Measurements from ENCODE around the gene TMEM179.

TMEM179 gene

DNA sequence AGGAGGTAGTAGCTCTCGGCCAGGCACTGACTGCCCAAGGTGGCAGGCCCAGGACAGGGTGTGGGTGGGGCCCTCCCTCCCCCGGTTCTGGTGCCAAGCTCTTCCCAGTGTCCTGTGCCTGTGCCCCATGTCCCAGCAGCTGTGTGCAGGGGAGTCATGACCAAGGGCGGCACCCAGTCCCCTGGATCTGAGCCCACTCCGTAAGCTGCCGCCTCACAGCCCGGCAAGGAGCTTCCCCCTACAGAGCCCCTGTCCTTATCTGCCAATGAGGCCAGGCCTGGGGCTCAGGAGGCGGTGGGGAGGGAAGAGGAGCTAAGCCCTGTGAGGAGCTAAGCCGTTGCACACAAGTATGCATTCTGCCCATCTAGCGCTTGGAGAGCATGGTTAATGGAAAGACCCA lies 30.6 kb downstream of the TMEM179 start:
- H3K4me3 ChIP-seq (ENCODE audit: low read depth, low read length), result no peak overlapping the region
- no peak for DNase-seq (ENCODE audit: low read depth)

GRCh38 chr14:104572668-104573067 lies 31.9 kb downstream of the TMEM179 start:
- H3K4me3 ChIP-seq (ENCODE audit: low read depth, low read length), result no peak overlapping the region
- DNase-seq (ENCODE audit: low read depth), result no peak
- TF ChIP-seq, protein P1, sequence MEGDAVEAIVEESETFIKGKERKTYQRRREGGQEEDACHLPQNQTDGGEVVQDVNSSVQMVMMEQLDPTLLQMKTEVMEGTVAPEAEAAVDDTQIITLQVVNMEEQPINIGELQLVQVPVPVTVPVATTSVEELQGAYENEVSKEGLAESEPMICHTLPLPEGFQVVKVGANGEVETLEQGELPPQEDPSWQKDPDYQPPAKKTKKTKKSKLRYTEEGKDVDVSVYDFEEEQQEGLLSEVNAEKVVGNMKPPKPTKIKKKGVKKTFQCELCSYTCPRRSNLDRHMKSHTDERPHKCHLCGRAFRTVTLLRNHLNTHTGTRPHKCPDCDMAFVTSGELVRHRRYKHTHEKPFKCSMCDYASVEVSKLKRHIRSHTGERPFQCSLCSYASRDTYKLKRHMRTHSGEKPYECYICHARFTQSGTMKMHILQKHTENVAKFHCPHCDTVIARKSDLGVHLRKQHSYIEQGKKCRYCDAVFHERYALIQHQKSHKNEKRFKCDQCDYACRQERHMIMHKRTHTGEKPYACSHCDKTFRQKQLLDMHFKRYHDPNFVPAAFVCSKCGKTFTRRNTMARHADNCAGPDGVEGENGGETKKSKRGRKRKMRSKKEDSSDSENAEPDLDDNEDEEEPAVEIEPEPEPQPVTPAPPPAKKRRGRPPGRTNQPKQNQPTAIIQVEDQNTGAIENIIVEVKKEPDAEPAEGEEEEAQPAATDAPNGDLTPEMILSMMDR (IDR thresholded peaks at IDR 0.05; ENCODE audit: low read depth, low read length, missing control alignments), result no peak

More for the DNA sequence above, 30.6 kb downstream of the TMEM179 start:
- TF ChIP-seq, protein P1 (IDR thresholded peaks at IDR 0.05; ENCODE audit: low read depth, low read length, missing control alignments), result no peak

DNA sequence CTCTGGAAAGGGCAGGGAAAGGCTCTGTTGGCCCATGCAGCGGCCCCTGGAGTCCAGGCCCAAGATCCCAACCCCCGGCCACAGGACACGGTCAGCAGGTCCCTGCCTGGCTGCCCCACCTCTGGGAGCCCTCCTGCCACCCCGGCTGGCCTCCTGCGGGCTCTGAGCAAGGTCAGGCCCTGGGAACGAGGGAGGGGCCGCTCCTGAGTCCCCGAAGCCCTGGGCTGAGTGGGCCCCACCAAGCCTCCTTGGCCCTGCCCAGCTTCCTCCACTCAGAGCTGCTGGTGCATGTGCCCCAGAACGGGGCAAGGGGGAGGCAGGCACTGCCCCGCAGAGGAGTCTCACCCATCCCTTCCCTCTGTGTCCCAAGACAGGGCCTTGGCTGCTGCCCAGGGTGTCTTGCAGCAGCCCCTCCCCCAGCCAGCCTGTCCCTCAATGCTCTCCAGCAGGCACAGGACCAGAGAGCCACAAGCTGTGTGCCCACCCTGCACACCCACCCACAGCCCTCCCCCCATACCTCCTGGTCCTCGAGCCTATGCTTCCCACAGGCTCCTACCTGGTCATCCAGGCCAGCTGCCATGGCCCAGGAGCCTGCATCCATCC lies 32.4 kb downstream of the TMEM179 start:
- no peak for DNase-seq (ENCODE audit: low read depth)
- TF ChIP-seq, protein P1 (IDR thresholded peaks at IDR 0.05; ENCODE audit: low read depth, low read length, missing control alignments), result no peak
- H3K4me3 ChIP-seq (ENCODE audit: low read depth, low read length), result no peak overlapping the region

DNA sequence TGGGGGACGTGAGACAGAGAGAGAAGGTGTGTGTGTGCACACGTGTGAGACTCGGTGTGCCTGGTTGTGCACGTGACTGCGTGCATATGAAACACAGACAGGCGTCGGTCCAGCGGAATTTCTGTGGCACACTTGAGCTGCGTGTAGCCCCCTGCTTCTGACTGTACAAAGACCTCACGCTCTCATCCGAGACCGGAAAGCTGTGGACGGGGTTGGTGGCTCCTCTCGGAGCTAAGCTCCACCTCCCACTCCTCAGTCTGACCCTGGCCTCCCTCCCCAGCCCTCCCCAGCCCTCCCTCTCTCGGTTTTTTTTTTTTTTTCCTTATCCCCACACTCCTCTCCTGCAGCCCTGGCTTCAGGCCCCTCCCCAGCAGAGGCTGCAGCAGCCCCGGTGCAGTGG lies 33.3 kb downstream of the TMEM179 start:
- DNase-seq (ENCODE audit: low read depth), result no peak
- H3K4me3 ChIP-seq (ENCODE audit: low read depth, low read length), result no peak overlapping the region
- TF ChIP-seq, protein P1 (IDR thresholded peaks at IDR 0.05; ENCODE audit: low read depth, low read length, missing control alignments), result no peak

- no peak overlapping the region for H3K4me3 ChIP-seq (ENCODE audit: low read depth, low read length)
- no peak for DNase-seq (ENCODE audit: low read depth)
- TF ChIP-seq, protein P1 (IDR thresholded peaks at IDR 0.05; ENCODE audit: low read depth, low read length, missing control alignments), result no peak
Measured at GRCh38 chr14:104569435-104569834, 35.1 kb downstream of the TMEM179 start.

GRCh38 chr14:104568620-104569019 lies 36.0 kb downstream of the TMEM179 start:
- no peak overlapping the region for H3K4me3 ChIP-seq (ENCODE audit: low read depth, low read length)
- TF ChIP-seq, protein P1 (IDR thresholded peaks at IDR 0.05; ENCODE audit: low read depth, low read length, missing control alignments), result no peak
- no peak for DNase-seq (ENCODE audit: low read depth)

DNA sequence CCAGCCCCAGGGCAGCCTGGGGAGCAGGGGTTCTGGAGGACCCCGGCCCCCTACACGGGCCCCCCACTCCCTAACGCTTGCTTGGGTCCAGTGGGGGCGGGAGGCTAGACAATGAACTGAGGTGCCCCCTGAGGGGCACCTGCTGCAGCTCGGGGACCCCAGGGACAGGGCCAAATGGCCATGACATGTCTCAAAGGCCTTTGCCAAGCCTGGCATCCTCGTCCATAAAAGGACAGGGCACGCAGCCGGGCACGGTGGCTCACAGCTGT lies 36.7 kb downstream of the TMEM179 start:
- no peak for DNase-seq (ENCODE audit: low read depth)
- H3K4me3 ChIP-seq (ENCODE audit: low read depth, low read length), result no peak overlapping the region
- TF ChIP-seq, protein P1 (IDR thresholded peaks at IDR 0.05; ENCODE audit: low read depth, low read length, missing control alignments), result no peak

Data from GM12864 (cell line).